ENCODE data around the gene ETV6. TPM values are rescaled to one million over a fixed set of nuclear protein-coding genes. Genes with fewer than 3 reads are reported as not detected.

ETV6 gene
- total and polyA plus RNA-seq, 2 of the 8 experiments (the other 6 are each of a cell fraction or from before 2014, with no cell fraction given): 5.5 to 23.9 TPM

DNA sequence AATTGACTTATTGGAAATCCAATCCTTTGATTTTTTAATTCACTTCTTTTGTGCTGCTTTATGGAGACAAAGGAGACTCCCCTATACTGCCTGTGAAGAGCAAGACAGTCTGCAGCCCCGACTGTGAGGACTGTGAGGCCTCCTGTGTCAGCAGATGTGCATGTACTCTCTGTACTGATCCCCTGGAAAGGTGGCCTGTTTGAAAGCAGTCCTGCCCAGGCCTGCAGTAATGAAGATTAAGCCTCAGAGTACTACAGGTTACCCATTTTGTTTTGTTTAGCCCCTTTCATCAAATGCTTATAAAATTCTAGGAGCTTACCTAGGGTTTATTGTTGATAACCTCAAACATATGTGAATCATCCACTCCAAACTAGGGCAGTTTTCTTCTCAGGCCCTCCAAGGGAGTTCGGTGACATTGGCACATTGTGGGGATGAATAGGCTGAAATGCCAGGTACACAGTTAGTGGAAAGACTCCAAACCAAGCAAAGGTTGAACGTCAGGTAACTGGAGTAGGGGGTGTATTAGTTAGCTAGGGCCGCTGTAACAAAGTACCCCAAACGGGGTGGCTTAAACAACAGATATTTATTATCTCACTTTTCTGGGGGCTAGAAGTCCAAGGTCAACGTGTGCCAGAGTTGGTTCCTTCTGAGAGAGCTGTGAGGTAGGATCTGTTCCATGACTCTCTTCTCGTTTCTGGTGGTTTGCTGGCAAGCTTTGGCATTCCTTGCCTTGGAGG, 212.6 kb downstream of the ETV6 start:
- Histone ChIP-seq H3K9me3 (ENCODE audit: insufficient read depth in 2 of 2, low read depth in 1 of 2, low read length in 1 of 2) (peaks cover 0 to 4% of the 10 kb centered on the region in 2 experiments; a peak in 1 of 4 replicates), H2AFZ (ENCODE audit: low read length) (no peak overlapping the region), H3K79me1 (ENCODE audit: low read depth, low read length) (no peaks in the 10 kb centered on the region), H2BK12ac (ENCODE audit: low read depth, low read length) (no peak overlapping the region), H4K91ac (replicated peaks; ENCODE audit: insufficient read length, low read length) (no peak overlapping the region), H3K4me3 (ENCODE audit: extremely low read depth in 1 of 4, insufficient read depth in 2 of 4, low read depth in 3 of 4, low read length in 4 of 4) (no peak overlapping the region), H3K79me2 (ENCODE audit: control insufficient read depth in 1 of 2, insufficient read depth in 2 of 2, low read length in 2 of 2) (no peaks in the 10 kb centered on the region), H3K4ac (replicated peaks; ENCODE audit: insufficient read length, low read depth, low read length) (no peak overlapping the region), H2BK20ac (ENCODE audit: low read length) (no peak overlapping the region), H2BK5ac (ENCODE audit: low read depth, low read length) (no peak overlapping the region), H4K20me1 (replicated peaks in 1 of 2; ENCODE audit: control insufficient read depth in 1 of 2, insufficient read depth in 2 of 2, low read length in 2 of 2) (no peaks in the 10 kb centered on the region), H4K5ac (ENCODE audit: insufficient read length, low read depth, low read length) (no peak overlapping the region), H2AK5ac (ENCODE audit: low read depth, low read length) (no peak overlapping the region), H2BK15ac (ENCODE audit: low read length) (no peak overlapping the region), H2BK120ac (replicated peaks; ENCODE audit: low read depth, low read length) (no peak overlapping the region), H3K27ac (ENCODE audit: low read depth, low read length) (no peak overlapping the region), H3K23ac (ENCODE audit: insufficient read length) (no peak overlapping the region), H3K18ac (ENCODE audit: extremely low read depth, low read length) (no peak overlapping the region), H3K14ac (ENCODE audit: insufficient read length) (no peak overlapping the region), H3K56ac (replicated peaks; ENCODE audit: insufficient read length, low read depth, low read length) (no peak overlapping the region), H3K36me3 (ENCODE audit: control insufficient read depth in 2 of 4, insufficient read depth in 4 of 4, low read length in 3 of 4) (peaks cover 0 to 3% (median 1%) of the 10 kb centered on the region in 4 experiments; a peak in 1 of 8 replicates), H3K9ac (replicated peaks in 1 of 4; ENCODE audit: extremely low read depth in 1 of 4, low read depth in 3 of 4, low read length in 3 of 4) (no peak overlapping the region; a peak in 1 of 7 replicates), H3K4me1 (replicated peaks in 1 of 4; ENCODE audit: control insufficient read depth in 3 of 4, insufficient read depth in 4 of 4, low read length in 3 of 4) (peaks cover 0 to 12% (median 1%) of the 10 kb centered on the region in 4 experiments; a peak in 4 of 7 replicates), H4K8ac (ENCODE audit: extremely low read depth, insufficient read depth, low read length) (no peak overlapping the region), H3K23me2 (ENCODE audit: low read depth, low read length) (no peaks in the 10 kb centered on the region), H3K4me2 (ENCODE audit: insufficient read depth in 1 of 2, low read depth in 2 of 2, low read length in 2 of 2) (no peak overlapping the region), H3K27me3 (replicated peaks in 1 of 4; ENCODE audit: control insufficient read depth in 3 of 4, extremely low read depth in 1 of 4, insufficient read depth in 3 of 4, low read length in 3 of 4) (no peaks in the 10 kb centered on the region)
- WGBS, 2 experiments (ENCODE audit: extremely low coverage in 1 of 2, insufficient coverage in 1 of 2, insufficient read length in 1 of 2, insufficient replicate concordance in 2 of 2, low coverage in 1 of 2, low lambda C conversion rate in 2 of 2, missing lambda C conversion rate in 1 of 2): 83% methylated on average over 7 of the region's 7 CpGs; no CpG with 5 or more reads in 1 of the 2 experiments
- FAIRE-seq (no peak), DNase-seq (ENCODE audit: low read depth in 1 of 2, low spot score in 2 of 2) (no peak)
- ChIA-PET POLR2A (ENCODE audit: partially characterized antibody) (no interaction called here), CTCF (ENCODE audit: partially characterized antibody) (interaction anchor here (0.6 to 1.5 kb wide), 3 partner anchors 13 to 282 kb away, joined by 3 to 6 read pairs (median 4); no protein-coding TSS in a partner anchor)
- TF ChIP-seq CREB1 (IDR thresholded peaks at IDR 0.05): no peak
- TF ChIP-seq GABPA (IDR thresholded peaks at IDR 0.05; ENCODE audit: borderline replicate concordance, insufficient read depth, low read length): no peak
- no peak for TF ChIP-seq SP1 (IDR thresholded peaks at IDR 0.05; ENCODE audit: low read depth, low read length)
- no peak for TF ChIP-seq YY1 (IDR thresholded peaks at IDR 0.05; ENCODE audit: low read depth, low read length)
- TF ChIP-seq RBBP5 (IDR thresholded peaks at IDR 0.05; ENCODE audit: borderline replicate concordance, low read depth, low read length): no peak
- no peak for TF ChIP-seq HDAC2 (IDR thresholded peaks at IDR 0.05; ENCODE audit: borderline replicate concordance in 1 of 2, low read depth in 2 of 2, low read length in 2 of 2)
- no peak for TF ChIP-seq BACH1 (IDR thresholded peaks at IDR 0.05; ENCODE audit: low read length)
- TF ChIP-seq SIN3A (conservative IDR thresholded peaks at IDR 0.05 in 1 of 2, IDR thresholded peaks at IDR 0.05 in 1 of 2; ENCODE audit: low read depth in 1 of 2, low read length in 2 of 2): no peak
- TF ChIP-seq RNF2 (IDR thresholded peaks at IDR 0.05; ENCODE audit: borderline replicate concordance, low read depth, low read length, missing control alignments, poor library complexity, severe bottlenecking): no peak
- no peak for TF ChIP-seq SIRT6 (IDR thresholded peaks at IDR 0.05; ENCODE audit: low read length)
- TF ChIP-seq SIX5 (IDR thresholded peaks at IDR 0.05; ENCODE audit: low read depth, low read length): no peak
- TF ChIP-seq RFX5 (IDR thresholded peaks at IDR 0.05; ENCODE audit: borderline replicate concordance, low read depth, low read length): no peak

Measured in H1 (cell line).